GM18868 (cell line): ENCODE data around the gene MSI2.

Source experiments
- ATAC-seq: cut with Tn5 transposase; IDR thresholded peaks from one replicate; pipeline ENCODE4 v1.9.1; 2021; ENCODE audit warnings: mild to moderate bottlenecking, moderate library complexity; ENCODE audit not compliant: unreplicated experiment

The MSI2 gene

GRCh38 chr17:57468932-57469775, 212.8 kb downstream of the MSI2 start:
- ATAC-seq, result peak; percentile 80

GRCh38 chr17:57470906-57471305, 214.6 kb downstream of the MSI2 start:
- no peak for ATAC-seq

- no peak for ATAC-seq
Observed at GRCh38 chr17:57471868-57472368, 215.6 kb downstream of the MSI2 start.

- ATAC-seq, result no peak
Observed at GRCh38 chr17:57475796-57476195, 219.5 kb downstream of the MSI2 start.

- ATAC-seq, result no peak
Observed at GRCh38 chr17:57477522-57478362, 221.4 kb downstream of the MSI2 start.

GRCh38 chr17:57478478-57479250, 222.3 kb downstream of the MSI2 start:
- no peak for ATAC-seq

GRCh38 chr17:57480438-57481196, 224.3 kb downstream of the MSI2 start:
- ATAC-seq, result peak; percentile 72

- no peak for ATAC-seq
Observed at GRCh38 chr17:57481910-57482391, 225.6 kb downstream of the MSI2 start.

- ATAC-seq, result no peak
Observed at GRCh38 chr17:57482657-57483056, 226.3 kb downstream of the MSI2 start.

GRCh38 chr17:57484081-57484666, 227.9 kb downstream of the MSI2 start:
- no peak for ATAC-seq

- no peak for ATAC-seq
Observed at GRCh38 chr17:57484826-57485565, 228.7 kb downstream of the MSI2 start.

- ATAC-seq, result no peak
Observed at GRCh38 chr17:57485566-57485865, 229.2 kb downstream of the MSI2 start.

GRCh38 chr17:57485916-57486881, 229.9 kb downstream of the MSI2 start:
- ATAC-seq, result peak; percentile 47

- ATAC-seq, result no peak
Observed at GRCh38 chr17:57486882-57487301, 230.6 kb downstream of the MSI2 start.

- ATAC-seq, result peak; percentile 44
Observed at GRCh38 chr17:57487573-57487972, 231.2 kb downstream of the MSI2 start.

- ATAC-seq, result no peak
Observed at GRCh38 chr17:57488856-57489255, 232.5 kb downstream of the MSI2 start.

- no peak for ATAC-seq
Observed at GRCh38 chr17:57489321-57489720, 233.0 kb downstream of the MSI2 start.
